ENCODE results near the gene SOX12.

The SOX12 gene

DNA sequence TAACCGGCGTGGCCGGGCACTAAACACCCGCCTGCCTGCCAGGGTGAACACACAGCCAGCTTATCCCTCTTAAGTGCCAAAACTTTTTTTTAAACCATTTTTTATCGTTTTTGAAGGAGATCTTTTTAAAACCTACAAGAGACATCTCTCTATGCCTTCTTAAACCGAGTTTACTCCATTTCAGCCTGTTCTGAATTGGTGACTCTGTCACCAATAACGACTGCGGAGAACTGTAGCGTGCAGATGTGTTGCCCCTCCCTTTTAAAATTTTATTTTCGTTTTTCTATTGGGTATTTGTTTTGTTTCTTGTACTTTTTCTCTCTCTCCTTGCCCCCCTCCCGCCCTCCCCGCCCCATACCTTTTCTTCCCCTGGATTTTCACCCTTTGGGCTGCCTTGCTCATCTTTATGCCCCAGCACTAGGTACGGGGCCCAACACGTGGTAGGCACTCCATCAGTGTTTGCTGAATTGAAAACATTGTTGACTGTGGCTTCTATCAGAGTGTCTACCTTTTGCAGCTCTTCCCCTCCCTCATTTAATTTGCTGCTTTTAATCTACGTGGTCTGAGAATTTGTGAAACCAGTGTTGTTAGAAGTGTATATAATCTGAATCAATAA is 26.5 kb upstream of the SOX12 start:
- peaks cover 6% of the 10 kb centered on the region for H3K27me3 Mint-ChIP-seq (ENCODE audit: low read depth, poor library complexity)
- DNase-seq: no peak
- H3K9me3 Mint-ChIP-seq: peaks cover 14% of the 10 kb centered on the region
- H3K4me1 Mint-ChIP-seq: peaks cover 82% of the 10 kb centered on the region
- H3K27ac Mint-ChIP-seq: no peak overlapping the region
- TF ChIP-seq, protein P1, sequence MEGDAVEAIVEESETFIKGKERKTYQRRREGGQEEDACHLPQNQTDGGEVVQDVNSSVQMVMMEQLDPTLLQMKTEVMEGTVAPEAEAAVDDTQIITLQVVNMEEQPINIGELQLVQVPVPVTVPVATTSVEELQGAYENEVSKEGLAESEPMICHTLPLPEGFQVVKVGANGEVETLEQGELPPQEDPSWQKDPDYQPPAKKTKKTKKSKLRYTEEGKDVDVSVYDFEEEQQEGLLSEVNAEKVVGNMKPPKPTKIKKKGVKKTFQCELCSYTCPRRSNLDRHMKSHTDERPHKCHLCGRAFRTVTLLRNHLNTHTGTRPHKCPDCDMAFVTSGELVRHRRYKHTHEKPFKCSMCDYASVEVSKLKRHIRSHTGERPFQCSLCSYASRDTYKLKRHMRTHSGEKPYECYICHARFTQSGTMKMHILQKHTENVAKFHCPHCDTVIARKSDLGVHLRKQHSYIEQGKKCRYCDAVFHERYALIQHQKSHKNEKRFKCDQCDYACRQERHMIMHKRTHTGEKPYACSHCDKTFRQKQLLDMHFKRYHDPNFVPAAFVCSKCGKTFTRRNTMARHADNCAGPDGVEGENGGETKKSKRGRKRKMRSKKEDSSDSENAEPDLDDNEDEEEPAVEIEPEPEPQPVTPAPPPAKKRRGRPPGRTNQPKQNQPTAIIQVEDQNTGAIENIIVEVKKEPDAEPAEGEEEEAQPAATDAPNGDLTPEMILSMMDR (IDR thresholded peaks at IDR 0.05): no peak
- H3K36me3 Mint-ChIP-seq (ENCODE audit: low read depth): peaks cover 27% of the 10 kb centered on the region
- peak overlapping the region; percentile 100 for H3K4me3 Mint-ChIP-seq

DNA sequence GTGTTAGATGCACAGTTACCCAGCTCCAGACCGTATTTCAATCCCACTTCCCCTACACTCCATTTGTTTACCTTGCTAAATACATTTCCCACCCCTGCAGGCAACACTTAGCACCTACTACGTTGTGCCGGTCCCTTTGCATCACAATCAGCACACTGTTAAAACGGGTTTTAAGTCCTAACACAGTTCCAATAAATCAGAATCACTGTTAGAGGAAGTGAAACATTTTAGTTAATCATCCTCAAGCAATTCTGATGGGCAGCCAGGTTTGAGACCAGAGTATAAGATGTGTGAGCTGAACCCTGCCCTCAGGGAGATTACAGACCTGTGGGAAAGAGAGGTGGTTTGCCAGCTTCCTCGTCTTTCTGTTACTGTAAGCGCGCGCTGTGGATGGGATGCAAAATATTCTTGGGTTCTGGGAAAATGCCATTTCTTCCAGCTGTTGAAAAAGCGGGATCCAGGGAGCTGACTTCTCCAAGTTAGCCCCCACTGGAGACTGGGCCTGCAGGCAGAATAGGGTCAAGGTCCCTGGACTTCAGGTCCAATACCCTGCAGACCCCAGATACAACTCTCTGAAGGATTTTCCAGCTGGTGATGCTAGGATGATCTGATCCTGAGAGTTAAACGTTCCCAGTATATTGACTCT is 24.9 kb upstream of the SOX12 start:
- Mint-ChIP-seq H3K9me3 (peaks cover 15% of the 10 kb centered on the region), H3K4me3 (peak overlapping the region; percentile 100), H3K27me3 (ENCODE audit: low read depth, poor library complexity) (peaks cover 6% of the 10 kb centered on the region), H3K27ac (peak overlapping the region; percentile 99), H3K4me1 (peaks cover 85% of the 10 kb centered on the region), H3K36me3 (ENCODE audit: low read depth) (peaks cover 33% of the 10 kb centered on the region)
- TF ChIP-seq, protein P1 (IDR thresholded peaks at IDR 0.05): no peak
- DNase-seq: no peak

DNA sequence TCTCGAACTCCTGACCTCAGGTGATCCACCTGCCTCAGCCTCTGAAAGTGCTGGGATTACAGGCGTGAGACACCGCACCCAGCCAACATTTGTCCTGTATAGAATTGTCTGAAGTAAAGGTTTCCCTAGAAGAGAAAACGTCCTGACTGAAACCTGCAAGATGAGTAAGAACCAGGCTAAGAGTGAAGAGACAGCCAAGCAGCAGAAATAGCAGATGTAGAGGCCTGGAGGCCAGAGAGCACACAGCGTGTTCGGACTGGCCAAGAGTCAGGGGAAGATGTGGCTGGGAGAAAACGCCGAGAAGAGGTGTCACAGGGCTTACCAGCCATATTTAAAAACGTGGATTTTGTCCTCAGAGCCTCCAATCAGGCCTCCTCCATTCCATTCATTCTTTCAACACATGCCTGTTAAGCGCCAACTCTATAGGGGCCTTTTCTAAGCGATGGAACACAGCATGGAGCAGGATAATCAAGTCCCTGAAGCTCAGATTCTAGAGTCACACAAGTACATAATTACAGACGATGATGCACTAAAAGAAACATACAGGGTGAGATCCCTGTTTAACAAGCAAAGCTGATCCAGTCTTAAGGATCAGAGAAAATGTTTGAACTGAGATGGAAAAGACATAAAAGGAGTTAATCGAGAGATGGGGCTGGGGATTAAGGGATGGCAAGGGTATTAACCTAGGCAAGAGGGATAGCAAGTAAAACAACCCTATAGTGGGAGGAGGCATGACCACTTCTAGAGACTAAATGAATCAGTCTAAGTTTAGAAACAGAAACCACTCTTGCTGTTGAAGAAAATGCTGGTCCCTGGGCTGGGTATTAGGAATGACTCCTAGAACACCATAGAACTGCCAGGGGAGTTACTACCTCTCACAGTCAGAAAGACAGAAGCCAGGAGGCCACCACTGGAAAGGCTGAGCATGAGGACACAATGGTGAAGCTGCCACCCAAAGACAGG is 23.2 kb upstream of the SOX12 start:
- no peak for DNase-seq
- Mint-ChIP-seq H3K4me1 (peaks cover 85% of the 10 kb centered on the region), H3K9me3 (peaks cover 10% of the 10 kb centered on the region), H3K36me3 (ENCODE audit: low read depth) (peaks cover 37% of the 10 kb centered on the region), H3K27me3 (ENCODE audit: low read depth, poor library complexity) (peaks cover 6% of the 10 kb centered on the region), H3K27ac (peak overlapping the region; percentile 99), H3K4me3 (peak overlapping the region; percentile 100)
- TF ChIP-seq, protein P1 (IDR thresholded peaks at IDR 0.05): no peak

DNA sequence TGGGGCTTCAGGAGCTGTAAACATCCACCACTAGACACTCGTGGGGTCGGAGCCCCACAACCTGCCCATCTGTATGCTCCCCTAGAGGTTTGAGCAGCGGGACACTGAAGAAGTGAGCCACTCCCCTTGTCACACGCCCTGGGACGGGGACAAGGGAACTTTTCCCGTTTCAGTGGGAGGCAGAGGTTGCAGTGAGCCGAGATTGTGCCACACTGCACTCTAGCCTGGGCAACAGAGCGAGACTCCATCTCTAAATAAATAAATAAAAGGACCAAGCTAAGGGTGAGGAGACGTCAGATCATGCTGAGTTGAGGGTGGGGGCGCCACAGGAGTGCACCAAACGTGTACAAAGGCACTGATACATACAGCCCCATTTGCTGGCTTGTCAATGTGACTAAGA is 19.6 kb upstream of the SOX12 start:
- Mint-ChIP-seq H3K4me3 (peak overlapping the region; percentile 54), H3K36me3 (ENCODE audit: low read depth) (peaks cover 33% of the 10 kb centered on the region), H3K4me1 (peaks cover 91% of the 10 kb centered on the region), H3K27me3 (ENCODE audit: low read depth, poor library complexity) (peaks cover 4% of the 10 kb centered on the region), H3K27ac (no peak overlapping the region), H3K9me3 (peaks cover 10% of the 10 kb centered on the region)
- TF ChIP-seq, protein P1 (IDR thresholded peaks at IDR 0.05): no peak
- no peak for DNase-seq

DNA sequence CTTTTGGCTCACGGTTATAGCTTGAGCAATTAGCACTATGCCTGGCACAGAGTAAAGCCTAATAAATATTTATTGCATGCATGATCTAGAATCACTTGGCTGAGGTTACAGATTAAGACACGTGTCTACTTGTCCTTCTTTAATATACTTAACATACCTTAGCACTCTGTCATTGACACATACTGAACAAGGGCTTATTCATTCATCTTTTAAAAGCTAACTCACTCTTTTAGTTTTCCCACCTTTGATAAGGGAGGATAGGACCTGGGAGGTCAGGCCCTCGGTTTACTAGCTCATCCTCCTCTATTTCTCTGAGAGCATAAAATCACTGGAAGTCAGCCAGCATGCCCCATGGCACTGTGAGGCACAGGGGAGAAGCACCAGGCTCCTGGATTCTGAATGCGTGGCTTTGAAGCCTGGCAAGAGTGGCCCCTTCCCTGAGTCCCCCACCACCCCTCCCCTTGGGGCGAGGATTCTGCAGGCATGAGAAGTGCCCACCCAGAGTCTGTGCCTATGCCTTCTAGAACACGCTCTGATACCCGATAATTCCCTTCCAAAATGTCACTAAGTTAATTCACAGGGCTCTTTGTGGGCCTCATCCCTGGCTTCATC is 16.8 kb upstream of the SOX12 start:
- Mint-ChIP-seq H3K9me3 (peaks cover 4% of the 10 kb centered on the region), H3K27ac (peak overlapping the region; percentile 99), H3K27me3 (ENCODE audit: low read depth, poor library complexity) (no peaks in the 10 kb centered on the region), H3K36me3 (ENCODE audit: low read depth) (peaks cover 19% of the 10 kb centered on the region), H3K4me1 (peaks cover 81% of the 10 kb centered on the region), H3K4me3 (peak overlapping the region; percentile 88)
- no peak for DNase-seq
- TF ChIP-seq, protein P1 (IDR thresholded peaks at IDR 0.05): no peak
